H9 (cell line): Measurements from ENCODE around the gene NACC1. TPM values are rescaled to one million over a fixed set of nuclear protein-coding genes. Genes with fewer than 3 reads are reported as not detected.

ENCODE experiments used
- DNase-seq: peaks from one replicate; pipeline ENCODE4 v3.0.0-alpha.2; 2017
- H2AFZ ChIP-seq: one replicate; pipeline ENCODE4 v1.6.1; 2013; ENCODE audit warnings: mild to moderate bottlenecking, low read length, control low read depth, moderate library complexity
- H2AK5ac ChIP-seq: 2 replicates; pipeline ENCODE4 v1.6.1; 2013; ENCODE audit warnings: low read length, control low read depth, mixed read lengths; ENCODE audit not compliant: insufficient read length
- H2BK120ac ChIP-seq: one replicate; pipeline ENCODE4 v1.6.1; 2013; ENCODE audit warnings: low read depth, mild to moderate bottlenecking, low read length, control low read depth, inconsistent platforms; ENCODE audit not compliant: poor library complexity, severe bottlenecking
- H2BK12ac ChIP-seq: 2 replicates; pipeline ENCODE4 v1.6.1; 2013; ENCODE audit warnings: low read length, control low read depth, mixed read lengths, low read depth; ENCODE audit not compliant: insufficient read length
- H2BK15ac ChIP-seq: 2 replicates; pipeline ENCODE4 v1.6.1; 2013; ENCODE audit warnings: low read depth, low read length, control low read depth
- H2BK20ac ChIP-seq: one replicate; pipeline ENCODE4 v1.6.1; 2013; ENCODE audit warnings: low read depth, mild to moderate bottlenecking, low read length, control low read depth, inconsistent platforms; ENCODE audit not compliant: poor library complexity, severe bottlenecking
- H2BK5ac ChIP-seq: 2 replicates; pipeline ENCODE4 v1.6.1; 2013; ENCODE audit warnings: low read length, control low read depth, mixed read lengths; ENCODE audit not compliant: insufficient read length
- H3K14ac ChIP-seq: 2 replicates; pipeline ENCODE4 v1.6.1; 2013; ENCODE audit warnings: low read length, control low read depth; ENCODE audit not compliant: insufficient read depth
- H3K18ac ChIP-seq: 2 replicates; pipeline ENCODE4 v1.6.1; 2013; ENCODE audit warnings: low read depth, mild to moderate bottlenecking, mixed read lengths, low read length, control low read depth; ENCODE audit not compliant: insufficient read length
- H3K23ac ChIP-seq: 2 replicates; pipeline ENCODE4 v1.6.1; 2013; ENCODE audit warnings: low read length, control low read depth, mixed read lengths, low read depth; ENCODE audit not compliant: insufficient read length
- H3K23me2 ChIP-seq: 2 replicates; pipeline ENCODE4 v1.6.1; 2013; ENCODE audit warnings: low read depth, mild to moderate bottlenecking, mixed read lengths, low read length, control low read depth; ENCODE audit not compliant: insufficient read length, poor library complexity, severe bottlenecking
- H3K27ac ChIP-seq: 2 replicates; pipeline ENCODE4 v1.5.1; 2013; ENCODE audit warnings: low read length, control low read depth, mixed read lengths, low read depth; ENCODE audit not compliant: insufficient read length
- H3K27me3 ChIP-seq: 2 replicates; pipeline ENCODE4 v1.6.1; 2013; ENCODE audit warnings: low read length, control low read depth, inconsistent platforms; ENCODE audit not compliant: insufficient read depth
- H3K4ac ChIP-seq: 2 replicates; pipeline ENCODE4 v1.6.1; 2013; ENCODE audit warnings: low read depth, mild to moderate bottlenecking, control low read depth, inconsistent platforms, low read length, moderate library complexity
- H3K4me1 ChIP-seq: 2 replicates; pipeline ENCODE4 v1.6.1; 2013; ENCODE audit warnings: low read length, control low read depth, inconsistent platforms; ENCODE audit not compliant: insufficient read depth
- H3K4me2 ChIP-seq: 2 replicates; pipeline ENCODE4 v1.6.1; 2013; ENCODE audit warnings: low read length, control low read depth, mixed read lengths; ENCODE audit not compliant: insufficient read length, insufficient read depth
- H3K56ac ChIP-seq: 2 replicates; pipeline ENCODE4 v1.6.1; 2013; ENCODE audit warnings: low read depth, mild to moderate bottlenecking, mixed read lengths, low read length, control low read depth; ENCODE audit not compliant: insufficient read length
- H3K79me1 ChIP-seq: 2 replicates; pipeline ENCODE4 v1.6.1; 2013; ENCODE audit warnings: low read depth, mild to moderate bottlenecking, moderate library complexity, low read length, control low read depth, inconsistent platforms; ENCODE audit not compliant: insufficient read depth, poor library complexity, severe bottlenecking
- H3K79me2 ChIP-seq: 2 replicates; pipeline ENCODE4 v1.6.1; 2013; ENCODE audit warnings: low read length, control low read depth, inconsistent platforms; ENCODE audit not compliant: insufficient read depth
- H3K9ac ChIP-seq: 2 replicates; pipeline ENCODE4 v1.6.1; 2013; ENCODE audit warnings: low read length, control low read depth, mixed read lengths; ENCODE audit not compliant: insufficient read length; ENCODE audit errors: extremely low read depth
- H3K9me3 ChIP-seq: one replicate; pipeline ENCODE4 v1.6.1; 2013; ENCODE audit warnings: low read depth, low read length, inconsistent platforms; ENCODE audit not compliant: control insufficient read depth
- H3T11ph ChIP-seq: one replicate; pipeline ENCODE4 v1.6.1; 2013; ENCODE audit warnings: mild to moderate bottlenecking, low read length, control low read depth, inconsistent platforms
- H4K20me1 ChIP-seq: one replicate; pipeline ENCODE4 v1.6.1; 2013; ENCODE audit not compliant: control insufficient read depth, insufficient read length, insufficient read depth
- H4K5ac ChIP-seq: 2 replicates; pipeline ENCODE4 v1.6.1; 2013; ENCODE audit warnings: low read depth, mild to moderate bottlenecking, mixed read lengths, low read length, control low read depth; ENCODE audit not compliant: insufficient read length
- H4K8ac ChIP-seq: replicated peaks from 2 replicates; pipeline ENCODE4 v1.6.1; 2013; ENCODE audit warnings: low read length, control low read depth, mixed read lengths, low read depth; ENCODE audit not compliant: insufficient read length
- H4K91ac ChIP-seq: 2 replicates; pipeline ENCODE4 v1.6.1; 2013; ENCODE audit warnings: low read depth, mild to moderate bottlenecking, moderate library complexity, mixed read lengths, low read length, control low read depth; ENCODE audit not compliant: insufficient read length
- H3K27ac Mint-ChIP-seq, 3 experiments: 2 replicates in 2 of 3; 3 replicates in 1 of 3; pipeline ENCODE4 v1.8.0; 2020 to 2021; ENCODE audit warnings: mixed read lengths in 3 of 3, mild to moderate bottlenecking in 1 of 3, moderate library complexity in 1 of 3
- H3K27me3 Mint-ChIP-seq: 2 replicates; pipeline ENCODE4 v1.8.0; 2021; ENCODE audit warnings: low read depth, mild to moderate bottlenecking, moderate library complexity, mixed read lengths
- H3K36me3 Mint-ChIP-seq, 3 experiments: 2 replicates in 2 of 3; 3 replicates in 1 of 3; pipeline ENCODE4 v1.8.0; 2020 to 2021; ENCODE audit warnings: low read depth in 3 of 3, mixed read lengths in 3 of 3; ENCODE audit not compliant: insufficient read depth in 1 of 3
- H3K4me1 Mint-ChIP-seq, 2 experiments: 2 replicates each; pipeline ENCODE4 v1.8.0; 2020; ENCODE audit warnings: mixed read lengths in 2 of 2
- H3K4me3 Mint-ChIP-seq, 2 experiments: 2 replicates in 1 of 2; 3 replicates in 1 of 2; pipeline ENCODE4 v1.8.0; 2020 to 2021; ENCODE audit warnings: mild to moderate bottlenecking in 2 of 2, mixed read lengths in 2 of 2, moderate library complexity in 1 of 2
- H3K9me3 Mint-ChIP-seq, 2 experiments: 2 replicates in 1 of 2; 3 replicates in 1 of 2; pipeline ENCODE4 v1.8.0; 2020; ENCODE audit warnings: mild to moderate bottlenecking in 2 of 2, mixed read lengths in 2 of 2, moderate library complexity in 1 of 2
- WGBS: extraction: QIAGEN DNeasy Blood & Tissue Kit; methylation state at CpG from one replicate; pipeline ENCODE4 v1.1.7; 2013; ENCODE audit warnings: missing lambda C conversion rate, low lambda C conversion rate, mixed read lengths; ENCODE audit not compliant: insufficient read length; ENCODE audit errors: extremely low coverage; 5-methylcytosine and 5-hydroxymethylcytosine counted together
- total RNA-seq: library from RNA; stranded (reverse); gene quantifications from 2 replicates; pipeline ENCODE4 v1.2.1, GENCODE V29; 2021
- TF ChIP-seq, protein P1 (sequence below): fragments of 200-600 bp; sonication (generic); conservative IDR thresholded peaks from 3 replicates; pipeline ENCODE4 v1.8.0; 2021; ENCODE audit warnings: antibody characterized with exemption, mild to moderate bottlenecking

The NACC1 gene
- total RNA-seq, 1 experiment from 2014 or later: 198 TPM

DNA sequence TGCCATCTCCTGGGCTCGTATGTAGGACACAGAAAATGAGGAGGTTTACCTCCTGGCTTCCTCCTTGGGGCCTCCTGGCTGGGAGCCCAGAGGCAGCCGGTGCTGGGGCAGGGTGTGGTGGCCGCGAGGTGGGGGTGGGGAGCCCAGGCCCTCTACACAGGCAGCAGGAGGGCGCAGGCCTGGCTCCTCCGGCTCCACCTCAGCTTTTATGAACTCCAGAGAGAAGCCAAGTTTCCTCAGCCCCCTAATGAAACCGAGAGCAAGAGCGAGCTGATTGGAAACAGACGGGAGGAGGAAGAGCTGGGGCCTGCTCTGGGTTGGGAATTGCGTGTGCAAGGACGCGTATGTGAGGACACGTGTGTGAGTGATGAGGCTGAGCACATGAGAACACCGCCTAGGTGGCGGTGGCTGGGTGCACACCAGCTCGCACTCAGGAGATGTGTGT is 38.5 kb upstream of the NACC1 start:
- Histone ChIP-seq H3K56ac (no peak overlapping the region), H2AK5ac (no peak overlapping the region), H2BK12ac (no peak overlapping the region), H3K23me2 (peaks cover 5% of the 10 kb centered on the region), H4K20me1 (no peaks in the 10 kb centered on the region), H3K27ac (no peak overlapping the region), H4K91ac (no peak overlapping the region), H3K27me3 (peaks cover 2% of the 10 kb centered on the region; the same call in 1 of the 2 replicates), H3K4ac (no peak overlapping the region), H2AFZ (no peak overlapping the region), H3K79me1 (no peaks in the 10 kb centered on the region), H3K9ac (no peak overlapping the region), H3K23ac (no peak overlapping the region), H3K4me1 (peaks cover 12% of the 10 kb centered on the region; the same call in 1 of the 2 replicates), H2BK120ac (no peak overlapping the region), H3K79me2 (no peaks in the 10 kb centered on the region), H4K5ac (no peak overlapping the region), H2BK20ac (no peak overlapping the region), H2BK15ac (no peak overlapping the region), H3T11ph (no peak overlapping the region), H3K18ac (no peak overlapping the region), H4K8ac (no peak overlapping the region), H2BK5ac (no peak overlapping the region), H3K14ac (no peak overlapping the region), H3K4me2 (no peak overlapping the region), H3K9me3 (no peaks in the 10 kb centered on the region)
- TF ChIP-seq, protein P1, sequence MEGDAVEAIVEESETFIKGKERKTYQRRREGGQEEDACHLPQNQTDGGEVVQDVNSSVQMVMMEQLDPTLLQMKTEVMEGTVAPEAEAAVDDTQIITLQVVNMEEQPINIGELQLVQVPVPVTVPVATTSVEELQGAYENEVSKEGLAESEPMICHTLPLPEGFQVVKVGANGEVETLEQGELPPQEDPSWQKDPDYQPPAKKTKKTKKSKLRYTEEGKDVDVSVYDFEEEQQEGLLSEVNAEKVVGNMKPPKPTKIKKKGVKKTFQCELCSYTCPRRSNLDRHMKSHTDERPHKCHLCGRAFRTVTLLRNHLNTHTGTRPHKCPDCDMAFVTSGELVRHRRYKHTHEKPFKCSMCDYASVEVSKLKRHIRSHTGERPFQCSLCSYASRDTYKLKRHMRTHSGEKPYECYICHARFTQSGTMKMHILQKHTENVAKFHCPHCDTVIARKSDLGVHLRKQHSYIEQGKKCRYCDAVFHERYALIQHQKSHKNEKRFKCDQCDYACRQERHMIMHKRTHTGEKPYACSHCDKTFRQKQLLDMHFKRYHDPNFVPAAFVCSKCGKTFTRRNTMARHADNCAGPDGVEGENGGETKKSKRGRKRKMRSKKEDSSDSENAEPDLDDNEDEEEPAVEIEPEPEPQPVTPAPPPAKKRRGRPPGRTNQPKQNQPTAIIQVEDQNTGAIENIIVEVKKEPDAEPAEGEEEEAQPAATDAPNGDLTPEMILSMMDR: no peak
- Mint-ChIP-seq H3K27me3 (peaks cover 60% of the 10 kb centered on the region), H3K4me1 (peaks cover 27 to 55% of the 10 kb centered on the region in 2 experiments), H3K9me3 (no peaks in the 10 kb centered on the region), H3K4me3 (no peak overlapping the region), H3K36me3 (peaks cover 0 to 1% (median 0%) of the 10 kb centered on the region in 3 experiments; a peak in 1 of 7 replicates), H3K27ac (peak overlapping the region in 1 of 3 experiments; percentile 74; a peak in 1 of 7 replicates)
- whole genome bisulfite sequencing: no CpG with 5 or more reads among the region's 16 CpGs
- DNase-seq: no peak
